OCI-LY3 (cell line): Measurements from ENCODE around the gene RGL1.

Experiments
- H2AFZ ChIP-seq: fragments of 200-600, 300-600 bp; shearing (Covaris generic); 2 replicates; pipeline ENCODE4 v1.6.0; 2014; ENCODE audit warnings: antibody characterized with exemption, low read depth, low read length
- H3K27ac ChIP-seq: fragments of 200-600, 300-600 bp; sonication (generic); 2 replicates; pipeline ENCODE4 v1.5.1; 2014; ENCODE audit warnings: mild to moderate bottlenecking, low read length, moderate library complexity, mixed read lengths
- H3K27me3 ChIP-seq: fragments of 200-600, 300-600 bp; sonication (generic); 2 replicates; pipeline ENCODE4 v1.6.1; 2014; ENCODE audit warnings: low read depth, low read length, mixed read lengths
- H3K36me3 ChIP-seq: fragments of 200-600, 300-600 bp; sonication (generic); replicated peaks from 2 replicates; pipeline ENCODE3; 2014; ENCODE audit warnings: low read depth, low read length, mixed read lengths
- H3K4me1 ChIP-seq: fragments of 300-600, 200-600 bp; sonication (generic); 2 replicates; pipeline ENCODE4 v1.6.1; 2014; ENCODE audit warnings: low read length, mixed read lengths
- H3K4me2 ChIP-seq: fragments of 200-600, 300-600 bp; sonication (generic); 2 replicates; pipeline ENCODE4 v1.6.1; 2014; ENCODE audit warnings: low read length, mixed read lengths
- H3K4me3 ChIP-seq: fragments of 300-600, 200-600 bp; sonication (generic); 2 replicates; pipeline ENCODE4 v1.5.1; 2014; ENCODE audit warnings: antibody characterized with exemption, mild to moderate bottlenecking, low read length, moderate library complexity
- H3K79me2 ChIP-seq: fragments of 300-600, 200-600 bp; shearing (Covaris generic); 2 replicates; pipeline ENCODE4 v1.6.1; 2014; ENCODE audit warnings: mild to moderate bottlenecking, low read length, mixed read lengths
- H3K9ac ChIP-seq: fragments of 300-600, 200-600 bp; shearing (Covaris generic); 2 replicates; pipeline ENCODE4 v1.6.0; 2014; ENCODE audit warnings: mild to moderate bottlenecking, low read length, moderate library complexity
- H3K9me3 ChIP-seq: fragments of 200-600, 300-600 bp; shearing (Covaris generic); 2 replicates; pipeline ENCODE4 v1.6.1; 2014; ENCODE audit warnings: low read length, mixed read lengths; ENCODE audit not compliant: insufficient read depth
- H4K20me1 ChIP-seq: fragments of 200-600, 300-600 bp; sonication (generic); 2 replicates; pipeline ENCODE4 v1.6.1; 2016; ENCODE audit warnings: low read length, mixed read lengths; ENCODE audit not compliant: insufficient read depth
- EZH2phosphoT487 ChIP-seq: fragments of 200-600 bp; shearing (Covaris generic); IDR thresholded peaks from 2 replicates; pipeline ENCODE4 v1.6.1; 2018; ENCODE audit warnings: antibody characterized with exemption, mixed run types, low read depth
- TF ChIP-seq, protein P1 (sequence below): fragments of 200-600, 300-600 bp; sonication (generic); IDR thresholded peaks from 2 replicates; pipeline ENCODE4 v1.5.1; 2014; ENCODE audit warnings: antibody characterized with exemption, low read length, low read depth

Gene RGL1

GRCh38 chr1:183893561-183894289 is 88.8 kb downstream of the RGL1 start:
- H3K4me3 ChIP-seq = no peak overlapping the region
- no peak overlapping the region for H3K27ac ChIP-seq
- H3K27me3 ChIP-seq = peaks cover 11% of the 10 kb centered on the region; the same call in 1 of the 2 replicates
- no peak overlapping the region for H3K4me2 ChIP-seq
- H3K9ac ChIP-seq = no peak overlapping the region
- H4K20me1 ChIP-seq = no peaks in the 10 kb centered on the region
- H3K79me2 ChIP-seq = no peaks in the 10 kb centered on the region
- no peaks in the 10 kb centered on the region for H3K36me3 ChIP-seq
- no peaks in the 10 kb centered on the region for H3K9me3 ChIP-seq
- H2AFZ ChIP-seq = no peak overlapping the region
- peaks cover 45% of the 10 kb centered on the region for H3K4me1 ChIP-seq
- TF ChIP-seq, protein P1, sequence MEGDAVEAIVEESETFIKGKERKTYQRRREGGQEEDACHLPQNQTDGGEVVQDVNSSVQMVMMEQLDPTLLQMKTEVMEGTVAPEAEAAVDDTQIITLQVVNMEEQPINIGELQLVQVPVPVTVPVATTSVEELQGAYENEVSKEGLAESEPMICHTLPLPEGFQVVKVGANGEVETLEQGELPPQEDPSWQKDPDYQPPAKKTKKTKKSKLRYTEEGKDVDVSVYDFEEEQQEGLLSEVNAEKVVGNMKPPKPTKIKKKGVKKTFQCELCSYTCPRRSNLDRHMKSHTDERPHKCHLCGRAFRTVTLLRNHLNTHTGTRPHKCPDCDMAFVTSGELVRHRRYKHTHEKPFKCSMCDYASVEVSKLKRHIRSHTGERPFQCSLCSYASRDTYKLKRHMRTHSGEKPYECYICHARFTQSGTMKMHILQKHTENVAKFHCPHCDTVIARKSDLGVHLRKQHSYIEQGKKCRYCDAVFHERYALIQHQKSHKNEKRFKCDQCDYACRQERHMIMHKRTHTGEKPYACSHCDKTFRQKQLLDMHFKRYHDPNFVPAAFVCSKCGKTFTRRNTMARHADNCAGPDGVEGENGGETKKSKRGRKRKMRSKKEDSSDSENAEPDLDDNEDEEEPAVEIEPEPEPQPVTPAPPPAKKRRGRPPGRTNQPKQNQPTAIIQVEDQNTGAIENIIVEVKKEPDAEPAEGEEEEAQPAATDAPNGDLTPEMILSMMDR = no peak
- TF ChIP-seq EZH2phosphoT487 = no peak

DNA sequence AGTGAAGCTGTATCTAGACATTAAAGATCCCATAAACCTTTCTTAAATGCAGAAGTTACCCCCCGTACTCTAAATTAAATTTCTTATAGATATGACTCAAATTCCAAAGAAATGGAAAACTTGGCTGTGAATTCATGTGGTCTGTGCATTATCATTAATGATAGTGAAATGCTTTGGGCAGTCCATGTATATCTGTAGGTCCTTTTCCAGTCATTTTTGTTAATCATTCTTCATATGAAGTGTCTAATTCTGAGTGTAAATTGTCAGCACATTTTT is 89.3 kb downstream of the RGL1 start:
- Histone ChIP-seq H3K27ac (no peak overlapping the region), H3K4me3 (no peak overlapping the region), H3K9ac (no peak overlapping the region), H3K27me3 (peaks cover 13% of the 10 kb centered on the region; the same call in 1 of the 2 replicates), H3K9me3 (no peaks in the 10 kb centered on the region), H3K4me2 (no peak overlapping the region), H3K4me1 (peaks cover 50% of the 10 kb centered on the region), H3K79me2 (no peaks in the 10 kb centered on the region), H4K20me1 (no peaks in the 10 kb centered on the region), H2AFZ (no peak overlapping the region), H3K36me3 (no peaks in the 10 kb centered on the region)
- TF ChIP-seq EZH2phosphoT487 = no peak
- TF ChIP-seq, protein P1 = no peak

- H3K4me1 ChIP-seq = peaks cover 52% of the 10 kb centered on the region
- no peak overlapping the region for H2AFZ ChIP-seq
- no peaks in the 10 kb centered on the region for H3K36me3 ChIP-seq
- no peaks in the 10 kb centered on the region for H3K9me3 ChIP-seq
- peak overlapping the region; percentile 75 for H3K4me2 ChIP-seq
- H3K9ac ChIP-seq = no peak overlapping the region
- peak overlapping the region; percentile 8; the same call in 1 of the 2 replicates for H3K4me3 ChIP-seq
- H3K79me2 ChIP-seq = no peaks in the 10 kb centered on the region
- no peak overlapping the region for H3K27ac ChIP-seq
- H3K27me3 ChIP-seq = peaks cover 13% of the 10 kb centered on the region; the same call in 1 of the 2 replicates
- no peaks in the 10 kb centered on the region for H4K20me1 ChIP-seq
- no peak for TF ChIP-seq EZH2phosphoT487
- TF ChIP-seq, protein P1 = no peak
These were observed 91.6 kb downstream of the RGL1 start for GRCh38 chr1:183896466-183897048.

DNA sequence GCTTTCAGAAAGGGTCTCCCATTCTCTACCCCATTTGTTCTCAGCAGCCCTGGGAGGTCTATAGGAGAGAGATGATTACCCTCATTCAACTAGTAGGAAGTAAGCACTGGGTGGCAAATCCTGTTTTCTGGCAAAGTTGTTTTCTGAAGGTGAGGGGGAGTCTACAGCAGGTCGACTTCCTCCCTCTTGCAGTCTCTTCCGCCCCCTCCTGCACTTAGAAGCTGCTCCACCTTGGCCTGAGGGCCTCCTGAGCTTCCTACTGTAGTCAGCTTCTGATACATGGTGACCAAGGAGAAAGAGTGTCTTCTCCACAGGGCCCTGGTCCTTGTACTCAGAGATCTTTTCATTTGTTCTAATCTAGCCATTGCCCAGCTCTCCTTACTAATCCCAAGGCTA is 93.1 kb downstream of the RGL1 start:
- Histone ChIP-seq H3K4me1 (peaks cover 58% of the 10 kb centered on the region), H3K4me3 (peak overlapping the region; percentile 28), H3K9me3 (no peaks in the 10 kb centered on the region), H2AFZ (no peak overlapping the region), H4K20me1 (no peaks in the 10 kb centered on the region), H3K4me2 (peak overlapping the region; percentile 75), H3K27ac (0 out of 2 replicates have a peak overlapping the region, but pooled peaks have one; percentile 1), H3K79me2 (no peaks in the 10 kb centered on the region), H3K36me3 (no peaks in the 10 kb centered on the region), H3K9ac (peak overlapping the region; percentile 0; the same call in 1 of the 2 replicates), H3K27me3 (peaks cover 13% of the 10 kb centered on the region; the same call in 1 of the 2 replicates)
- no peak for TF ChIP-seq EZH2phosphoT487
- TF ChIP-seq, protein P1 = peak; percentile 20; the same call in 1 of the 2 replicates
